Measurements from ENCODE around the gene ALDH4A1.
"Not testable (repeated sequence)": the region's sequence is repeated elsewhere in the genome, so short reads cannot be mapped to it uniquely, and the experiment has no call there.

ALDH4A1 gene

DNA sequence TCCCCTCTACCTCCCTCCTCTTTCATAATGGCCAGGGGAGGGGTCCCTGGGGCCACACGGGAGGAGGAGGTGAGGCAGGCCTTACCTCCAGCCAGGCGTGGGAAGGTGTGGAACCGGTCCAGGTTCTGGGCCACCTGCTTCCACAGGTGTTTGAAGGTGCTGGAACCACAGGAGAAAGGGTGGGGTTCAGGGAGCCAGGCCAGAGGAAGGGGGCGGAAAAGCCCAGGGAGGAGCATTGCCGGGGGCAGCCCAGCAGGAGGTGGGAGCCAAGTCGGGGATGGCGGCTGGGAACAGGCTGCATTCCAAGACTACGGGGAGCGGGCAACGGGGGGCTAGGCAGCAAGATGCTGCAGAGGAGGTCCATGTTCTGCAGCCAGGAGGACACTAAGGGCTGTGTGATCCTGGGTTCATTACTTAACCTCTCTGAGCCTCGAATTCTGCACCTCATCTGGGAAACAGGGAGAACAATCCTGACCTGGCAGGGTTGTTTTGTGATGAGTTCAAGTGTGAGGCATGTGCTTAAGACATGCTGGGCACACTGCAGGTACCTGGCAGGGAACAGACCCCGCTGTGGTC is 23.1 kb downstream of the ALDH4A1 start:
- DNase-seq (ENCODE audit: low read depth in 3 of 3), result no peak

DNA sequence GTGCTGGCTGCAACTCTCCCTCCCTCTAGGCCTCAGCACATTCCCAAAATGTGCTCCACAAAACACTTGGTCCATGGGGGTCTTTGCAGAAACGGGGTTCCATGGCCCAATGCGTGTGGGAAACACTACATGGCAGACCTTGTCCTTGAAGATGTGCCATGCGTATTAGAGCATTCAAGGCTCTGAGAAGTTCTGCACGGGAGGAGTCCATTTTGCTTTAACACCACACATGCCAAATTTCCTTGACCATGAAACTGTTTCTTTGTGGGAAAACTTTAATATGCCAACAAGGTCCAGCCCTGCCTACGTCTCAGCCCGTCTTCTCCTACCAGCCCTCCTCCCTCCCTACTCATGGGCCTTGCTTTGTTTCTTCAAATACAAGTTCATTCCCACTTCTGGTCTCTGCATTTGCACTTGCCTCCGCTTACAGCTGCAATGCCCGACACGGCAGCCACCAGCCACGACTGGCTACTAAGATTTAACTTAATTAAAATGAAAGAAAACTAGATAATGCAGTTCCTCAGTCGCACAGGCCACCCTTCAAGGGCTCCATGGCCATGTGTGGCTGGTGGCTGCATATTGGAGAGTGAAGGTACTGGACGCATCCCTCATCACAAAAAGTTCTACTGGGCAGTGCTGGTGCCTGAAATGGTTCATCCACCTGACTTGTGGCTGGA is 23.7 kb downstream of the ALDH4A1 start:
- DNase-seq (ENCODE audit: low read depth in 3 of 3), result no peak

DNA sequence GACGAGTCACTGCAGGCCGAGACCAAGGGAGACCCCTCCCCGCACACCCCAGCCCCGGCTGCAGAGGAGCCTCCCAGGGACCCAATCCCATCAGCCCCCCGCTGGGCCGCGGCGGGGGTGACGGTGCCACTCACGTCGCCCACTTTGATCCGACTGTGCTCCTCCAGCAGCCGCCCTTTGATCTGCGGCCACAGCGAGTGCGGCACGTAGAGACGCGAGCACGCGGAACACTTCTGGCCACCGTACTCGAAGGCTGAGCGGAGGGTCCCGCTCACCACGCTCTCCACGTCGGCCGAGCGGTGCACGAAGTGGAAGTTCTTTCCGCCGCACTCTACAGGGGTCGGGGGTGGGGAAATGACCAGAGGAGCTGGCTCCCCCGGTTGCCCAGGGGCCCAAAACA is 25.1 kb downstream of the ALDH4A1 start:
- no peak for DNase-seq (ENCODE audit: low read depth in 3 of 3)

DNA sequence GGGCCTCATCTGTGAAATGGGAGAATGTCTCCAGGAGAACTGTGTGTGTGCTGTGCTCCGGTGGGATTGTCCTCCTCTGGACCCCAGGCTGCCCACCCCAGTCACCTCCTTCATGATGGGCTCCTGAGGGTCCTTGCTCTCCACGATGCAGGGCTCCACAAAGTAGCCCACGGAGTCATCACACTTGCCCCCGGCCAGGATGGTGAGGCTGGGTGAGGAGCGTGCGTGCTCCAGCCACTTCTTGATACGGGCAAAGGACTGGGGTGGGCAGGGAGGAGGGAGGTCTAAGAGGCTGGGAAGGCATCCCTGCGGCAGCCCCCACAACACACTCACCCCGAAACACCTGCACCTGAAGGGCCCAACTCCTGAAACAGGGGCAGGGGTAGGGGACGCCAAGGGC is 26.1 kb downstream of the ALDH4A1 start:
- no peak for DNase-seq (ENCODE audit: low read depth in 3 of 3)

DNA sequence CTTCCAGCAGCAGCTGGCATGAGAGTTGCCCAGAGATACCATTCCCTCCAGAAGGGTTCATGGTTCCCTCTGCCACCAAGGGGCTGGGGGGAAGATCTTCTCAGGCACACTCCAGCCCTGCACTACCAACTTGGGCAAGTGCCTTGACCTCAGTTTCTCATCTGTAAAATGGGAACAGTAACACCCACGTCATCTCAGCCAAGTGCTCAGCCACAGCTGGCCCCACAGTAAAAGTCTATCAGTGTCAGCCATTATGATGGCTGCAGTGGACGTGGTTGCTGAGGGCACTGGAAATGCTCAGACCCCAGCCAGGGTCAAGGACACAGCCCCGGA is 26.6 kb downstream of the ALDH4A1 start:
- DNase-seq (ENCODE audit: low read depth in 3 of 3), result no peak

DNA sequence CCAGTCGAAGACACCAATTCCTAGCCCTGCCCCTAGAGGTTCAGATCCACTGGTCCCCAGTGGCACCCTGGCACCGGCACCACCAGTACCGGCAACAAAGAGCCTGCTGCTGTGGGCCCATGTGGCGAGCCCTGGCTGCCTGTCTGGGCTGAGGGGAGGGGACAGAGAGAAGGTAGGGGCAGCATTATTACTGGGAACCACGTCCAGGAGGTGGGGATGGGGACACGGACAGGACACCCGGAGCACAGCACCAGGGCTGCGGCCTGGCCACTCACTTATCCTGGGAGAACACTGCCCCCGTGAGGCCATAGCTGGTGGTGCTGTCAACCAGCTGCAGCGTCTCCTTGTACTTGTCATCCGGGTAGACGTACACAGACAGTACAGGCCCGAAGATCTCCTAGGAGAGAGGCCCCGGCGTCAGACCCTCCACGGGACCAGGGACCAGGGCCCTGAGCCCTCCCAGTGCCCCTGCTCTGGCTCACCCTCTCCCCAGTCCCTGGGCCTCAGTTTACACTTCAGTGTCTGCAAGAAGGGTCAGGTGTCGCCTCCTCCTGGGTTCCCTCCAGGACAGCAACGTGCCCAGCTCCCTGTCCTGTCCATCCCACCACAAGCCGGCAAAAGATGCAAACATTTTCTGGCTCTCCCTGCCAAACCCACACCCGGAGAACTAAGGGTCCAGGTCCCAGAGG is 27.1 kb downstream of the ALDH4A1 start:
- DNase-seq (ENCODE audit: low read depth in 3 of 3), result peak; percentile 44 to 78 (median 47)

DNA sequence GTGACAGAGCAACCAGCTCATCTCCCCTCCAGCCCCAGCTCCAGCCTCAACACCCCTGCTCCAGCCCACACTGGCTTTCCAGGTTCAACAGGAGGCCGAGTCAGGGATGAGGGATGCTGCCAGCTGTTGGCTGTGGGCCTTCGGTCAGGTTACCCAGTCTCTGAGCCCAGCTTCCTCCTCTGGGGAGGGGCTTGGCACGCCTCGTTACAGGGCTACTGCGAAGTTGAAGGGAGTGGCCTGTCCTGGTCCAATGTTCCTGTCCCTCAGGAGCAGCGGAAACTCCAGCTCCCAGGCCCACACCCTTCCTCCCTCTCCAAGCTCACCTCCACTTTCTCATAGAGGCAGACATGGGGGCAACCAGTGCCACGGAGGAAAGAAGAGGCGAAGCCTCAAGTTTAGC is 27.8 kb downstream of the ALDH4A1 start:
- no peak for DNase-seq (ENCODE audit: low read depth in 3 of 3)

DNA sequence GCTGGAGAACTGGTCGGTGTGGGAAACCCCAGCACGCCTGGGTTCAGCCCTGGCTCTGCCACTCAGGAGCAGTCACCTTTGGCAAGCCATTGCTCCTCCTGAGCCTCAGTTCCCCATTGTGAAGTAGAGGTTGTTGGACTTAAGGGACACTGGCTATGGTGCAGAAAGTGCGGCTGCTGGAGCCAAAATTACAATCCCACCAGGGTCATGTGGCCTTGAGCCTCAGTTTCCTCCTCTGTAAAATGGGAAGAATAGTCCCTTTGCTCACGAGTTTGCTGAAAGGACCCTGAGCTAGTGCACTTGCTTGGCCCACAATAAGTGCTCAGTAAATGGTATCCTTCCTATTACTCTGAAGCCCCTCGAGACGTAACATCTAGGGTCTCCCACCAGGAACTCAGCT is 28.3 kb downstream of the ALDH4A1 start:
- DNase-seq (ENCODE audit: low read depth in 3 of 3), result no peak

DNA sequence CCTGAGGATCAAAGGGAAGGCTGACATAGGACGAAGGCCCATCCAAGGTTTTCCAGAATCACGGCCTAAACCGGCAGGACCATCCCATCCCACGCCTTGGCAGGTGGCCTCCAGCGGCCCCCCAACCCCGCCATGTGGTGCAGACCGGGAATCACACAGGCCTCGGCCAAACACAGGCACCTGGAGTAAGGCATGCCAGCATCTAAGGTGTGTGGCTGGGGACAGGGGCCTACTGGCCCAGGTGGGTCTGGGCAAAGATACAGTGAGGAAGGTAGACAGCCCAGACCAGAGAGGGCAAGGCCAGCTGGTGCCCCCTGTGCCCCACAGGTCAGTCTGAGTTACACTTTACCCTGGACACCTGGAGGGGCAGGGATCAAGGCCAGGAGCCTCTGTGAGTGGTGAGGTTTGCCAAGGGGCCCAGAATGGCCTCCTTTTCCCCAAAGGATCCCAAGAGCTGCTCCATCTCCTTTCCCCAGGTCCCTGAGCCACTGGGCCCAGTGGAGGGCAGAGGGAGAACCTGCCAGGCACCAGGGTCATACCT is 30.2 kb downstream of the ALDH4A1 start:
- DNase-seq (ENCODE audit: low read depth in 3 of 3), result no peak

DNA sequence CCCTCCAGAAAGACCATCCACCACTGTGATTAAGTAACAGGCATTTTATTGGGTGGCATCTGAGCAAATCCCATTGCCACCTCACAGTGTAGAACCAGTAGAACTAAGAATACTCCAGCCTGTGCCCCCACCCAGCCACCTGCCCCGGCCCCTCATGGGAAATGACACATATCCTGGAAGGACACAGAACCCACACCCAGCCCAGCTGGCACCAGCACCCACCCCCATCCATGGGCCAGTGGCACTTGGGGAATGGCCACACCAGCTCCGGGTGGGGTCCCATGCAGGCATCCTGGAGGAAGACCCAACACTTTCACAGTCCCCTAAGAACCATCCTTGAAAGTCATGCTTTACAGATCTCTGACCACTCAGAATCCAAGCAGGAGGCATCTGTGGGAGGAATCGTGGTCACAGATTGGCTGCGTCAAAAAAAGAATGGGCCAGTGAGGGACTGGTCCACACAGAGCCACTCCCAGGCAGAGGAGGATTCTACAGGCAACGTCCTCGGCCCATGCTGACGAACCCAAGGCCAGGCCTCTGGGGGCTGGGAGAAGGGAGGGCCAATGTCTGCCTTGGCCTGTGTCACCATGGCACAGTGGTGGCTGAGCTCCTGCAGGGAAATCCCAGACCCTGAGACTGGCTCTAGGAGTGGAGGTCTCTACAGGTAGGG is 30.8 kb downstream of the ALDH4A1 start:
- DNase-seq (ENCODE audit: low read depth in 3 of 3), result no peak

DNA sequence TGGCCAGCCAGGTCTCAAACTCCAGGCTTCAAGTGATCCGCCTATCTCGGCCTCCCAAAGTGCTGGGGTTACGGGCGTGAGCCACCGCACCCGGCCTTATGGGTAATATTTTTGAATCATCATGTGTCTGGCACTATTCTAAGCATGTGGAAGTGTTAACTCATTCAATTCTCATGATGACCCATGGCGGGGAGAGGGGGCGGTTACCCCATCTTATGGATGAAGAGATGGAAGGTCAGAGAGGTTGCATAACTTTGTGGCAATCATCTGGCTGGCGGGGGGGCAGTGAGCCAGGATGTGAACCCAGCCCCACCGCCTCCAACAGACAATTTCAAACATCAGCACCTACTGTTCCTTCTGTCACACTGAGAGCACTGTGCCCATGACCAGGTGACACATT is 31.4 kb downstream of the ALDH4A1 start:
- DNase-seq (ENCODE audit: low read depth in 3 of 3), result no peak

DNA sequence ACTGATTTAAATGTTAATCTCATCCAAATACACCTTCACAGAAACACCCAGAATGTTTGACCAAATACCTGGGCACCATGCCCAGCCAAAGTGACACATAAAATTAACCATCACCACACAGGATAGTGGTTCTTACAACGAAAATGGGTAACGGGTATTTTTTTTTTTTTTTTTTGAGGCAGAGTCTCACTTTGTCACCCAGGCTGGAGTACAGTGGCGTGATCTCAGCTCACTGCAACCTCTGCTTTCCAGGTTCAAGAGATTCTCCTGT is 31.8 kb downstream of the ALDH4A1 start:
- not testable (repeated sequence) for DNase-seq (ENCODE audit: low read depth in 3 of 3)

DNA sequence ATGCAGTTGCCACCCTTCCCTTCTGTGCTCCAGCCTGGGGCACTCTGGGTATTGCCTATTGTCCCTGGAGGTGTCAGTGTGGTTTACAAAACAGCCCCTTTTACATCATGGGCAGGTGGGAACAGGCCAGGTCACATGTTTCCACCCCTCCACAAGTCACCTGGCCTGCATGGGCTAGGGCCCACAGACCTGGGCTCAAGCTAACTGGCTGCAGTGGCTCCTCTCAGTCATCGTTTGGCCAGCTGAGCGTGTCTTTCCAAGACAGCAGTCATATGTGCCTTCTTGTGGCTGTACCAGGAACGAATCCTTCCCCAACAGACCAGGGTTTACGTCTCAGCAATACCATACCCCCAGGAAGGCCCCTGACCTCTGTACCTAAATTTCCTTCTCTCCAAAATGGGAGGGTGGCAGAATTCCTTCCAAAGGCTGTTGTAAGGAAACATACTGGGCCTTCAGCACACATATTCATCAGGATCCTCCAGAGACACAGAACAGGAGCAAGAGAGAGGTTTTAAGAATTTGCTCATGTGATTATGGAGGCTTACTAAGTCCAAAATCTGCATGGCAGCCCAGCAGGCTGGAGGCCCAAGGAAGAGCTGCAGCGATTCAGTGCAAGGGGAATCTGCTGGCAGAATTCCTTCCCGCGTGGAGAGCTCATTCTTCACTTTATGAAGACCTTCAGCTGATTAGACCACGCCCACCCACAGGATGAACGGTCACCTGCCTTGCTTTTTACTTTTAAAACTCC is 32.3 kb downstream of the ALDH4A1 start:
- no peak for DNase-seq (ENCODE audit: low read depth in 3 of 3)

DNA sequence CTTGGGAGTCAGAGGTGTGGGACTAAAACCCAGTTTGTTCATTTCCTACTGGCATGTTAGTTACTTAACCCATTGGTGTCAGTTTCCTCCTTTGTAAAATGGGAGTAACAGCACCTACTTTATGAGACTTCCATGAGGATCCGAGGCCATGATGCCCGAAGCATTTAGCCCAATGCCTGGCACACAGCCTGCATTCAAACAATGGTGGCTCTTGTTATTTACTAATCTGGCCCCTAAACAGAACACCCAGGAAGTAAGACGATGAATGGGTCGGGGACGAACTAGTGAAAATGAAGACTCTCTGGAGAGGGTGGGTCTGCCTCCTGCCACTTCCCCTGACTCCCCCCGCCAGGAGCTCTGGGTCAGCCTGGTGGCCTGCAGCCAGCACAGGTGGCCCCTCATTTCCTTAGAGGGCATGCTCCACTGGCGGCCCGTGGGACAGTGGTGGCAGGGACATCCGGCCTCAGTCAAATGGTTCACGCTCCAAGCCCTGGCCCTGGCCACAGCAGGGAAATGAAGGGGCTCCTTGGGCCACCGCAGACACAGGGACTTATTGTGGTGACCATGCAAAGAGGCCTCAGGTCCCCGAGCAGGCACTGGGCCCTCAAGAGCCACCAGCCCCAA is 33.4 kb downstream of the ALDH4A1 start:
- DNase-seq (ENCODE audit: low read depth in 3 of 3), result no peak

DNA sequence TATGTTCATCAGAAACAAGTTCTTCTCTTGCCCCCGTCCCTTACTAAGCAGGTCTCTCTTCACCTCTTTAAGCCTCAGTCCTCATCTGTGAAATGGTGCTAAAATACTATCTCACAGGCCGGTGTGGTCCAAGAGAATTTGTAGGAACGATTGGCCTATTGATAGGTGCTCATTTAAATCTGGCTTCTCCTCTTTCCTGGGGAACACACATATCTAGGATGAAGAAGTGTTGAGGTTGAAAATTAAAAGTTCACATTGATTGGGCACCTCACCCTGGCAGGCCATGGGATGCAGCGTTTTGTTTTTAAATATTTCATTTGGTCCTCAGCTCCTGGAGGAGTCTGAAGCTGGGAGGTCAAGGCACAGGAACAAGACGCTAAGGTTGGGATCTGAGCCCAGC is 34.0 kb downstream of the ALDH4A1 start:
- DNase-seq (ENCODE audit: low read depth in 3 of 3), result no peak

DNA sequence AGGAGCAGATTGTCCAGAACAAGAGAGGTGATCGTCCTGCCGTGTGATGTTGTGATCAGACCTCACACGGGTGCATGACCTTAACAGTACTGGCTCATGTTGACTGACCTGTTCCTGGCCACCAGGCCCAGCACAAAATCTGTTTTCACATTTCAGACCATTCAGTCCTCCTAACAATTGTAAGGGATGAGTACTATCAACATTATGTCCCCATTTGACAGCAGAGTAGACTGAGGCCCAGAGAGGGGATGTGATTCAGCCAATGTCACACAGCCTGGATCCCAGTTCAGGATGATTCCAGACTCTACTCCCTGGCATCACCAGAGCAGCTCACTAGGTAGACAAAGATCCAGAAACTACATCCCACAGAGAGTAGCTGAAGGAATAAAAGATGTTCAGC is 35.5 kb downstream of the ALDH4A1 start:
- DNase-seq (ENCODE audit: low read depth in 3 of 3), result no peak

DNA sequence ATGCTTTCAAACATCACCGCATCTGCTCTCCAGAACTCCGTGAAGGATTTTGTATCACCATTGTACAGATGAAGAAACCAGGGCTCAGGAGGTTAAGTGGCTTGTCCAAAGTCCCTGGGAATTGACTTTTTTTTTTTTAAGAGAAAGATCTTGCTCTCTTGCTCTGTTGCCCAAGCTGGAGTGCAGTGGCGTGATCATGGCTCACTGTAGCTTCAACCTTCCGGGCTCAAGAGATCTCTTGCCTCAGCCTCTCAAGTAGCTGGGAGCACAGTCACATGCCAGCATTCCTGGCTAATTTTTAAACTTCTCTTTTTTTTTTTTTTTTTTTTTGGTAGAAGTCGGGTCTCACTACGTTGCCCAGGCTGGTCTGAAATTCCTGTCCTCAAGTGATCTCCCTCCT is 36.0 kb downstream of the ALDH4A1 start:
- DNase-seq (ENCODE audit: low read depth in 3 of 3), result no peak

DNA sequence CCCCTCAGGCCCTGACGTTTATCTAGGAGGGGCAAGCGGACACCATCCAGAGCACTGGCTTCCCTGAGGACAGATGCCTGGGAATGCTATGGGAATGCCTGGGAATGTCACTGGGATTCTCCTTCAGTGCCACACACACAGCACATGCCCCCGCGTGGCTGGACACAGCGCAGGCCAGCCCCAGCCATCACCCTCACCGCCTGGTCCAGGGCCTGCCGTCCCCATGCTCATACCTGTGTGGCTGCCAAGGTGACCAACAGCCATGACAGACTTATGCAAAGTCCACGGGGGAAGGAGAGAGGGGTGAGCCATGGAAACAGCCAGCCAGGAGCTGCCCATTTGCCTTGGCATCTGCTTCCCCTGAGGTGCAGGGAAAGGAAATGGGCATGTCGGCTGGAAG is 37.2 kb downstream of the ALDH4A1 start:
- DNase-seq (ENCODE audit: low read depth in 3 of 3), result no peak

DNA sequence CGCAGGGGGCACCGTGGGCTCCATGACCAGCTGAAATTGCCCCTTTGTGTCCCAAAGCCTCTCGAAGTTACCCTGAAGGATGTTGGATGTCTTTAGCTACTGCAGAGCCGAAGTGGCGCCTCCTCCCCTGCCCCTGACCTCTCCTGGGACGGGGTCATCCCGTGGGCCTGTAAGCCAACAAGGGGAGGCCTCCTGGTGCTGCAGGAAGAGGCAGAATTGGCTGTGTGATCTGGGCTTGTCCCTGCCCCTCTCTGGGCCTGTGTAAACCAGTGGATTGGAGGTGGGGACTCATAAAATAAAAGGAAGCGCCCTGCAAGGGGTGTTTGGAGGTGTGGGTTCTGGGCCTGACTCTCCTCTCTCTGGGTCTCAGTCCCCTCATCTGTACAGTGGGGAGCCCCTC is 40.8 kb downstream of the ALDH4A1 start:
- no peak for DNase-seq (ENCODE audit: low read depth in 3 of 3)

DNA sequence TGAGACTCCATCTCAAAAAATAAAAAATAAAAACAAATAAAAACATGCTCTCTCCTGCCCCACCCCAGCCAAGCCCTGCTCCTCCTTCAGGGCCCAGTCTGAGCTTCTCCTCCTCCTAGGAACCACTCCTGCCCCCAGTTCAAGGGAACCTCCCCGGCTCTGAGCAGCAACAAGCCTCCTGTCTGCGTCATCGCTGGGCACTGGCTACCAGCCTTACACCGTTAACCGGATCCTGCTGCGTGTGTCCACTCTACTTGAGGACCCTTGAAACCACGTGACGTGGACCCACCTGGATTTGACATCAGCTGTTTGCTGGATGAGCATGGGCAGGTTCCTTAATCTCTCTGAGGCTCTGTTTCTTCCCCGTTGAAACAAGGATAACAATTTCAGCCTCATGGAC is 41.3 kb downstream of the ALDH4A1 start:
- no peak for DNase-seq (ENCODE audit: low read depth in 3 of 3)

DNA sequence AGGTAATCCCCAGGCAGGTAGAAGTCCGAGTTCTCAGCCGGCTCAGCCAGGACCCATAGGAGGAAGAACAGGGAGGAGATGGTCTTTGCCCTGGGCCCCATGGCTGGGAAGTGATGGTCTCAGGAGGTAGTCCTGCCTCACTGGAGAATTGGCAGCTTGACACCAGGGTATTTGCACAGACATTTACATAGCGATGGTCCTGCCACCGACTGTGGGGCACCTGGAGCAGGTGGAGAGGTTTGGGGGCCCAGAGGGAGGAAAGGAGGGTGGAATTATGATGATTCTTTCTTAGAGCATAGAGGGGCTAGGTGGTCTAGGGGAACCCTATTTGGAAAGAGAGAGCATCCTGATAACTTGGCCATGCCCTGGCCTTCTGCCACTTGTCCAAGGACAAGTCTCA is 42.8 kb downstream of the ALDH4A1 start, which contains the start of gene TAS1R2:
Gene TAS1R2 (minus strand): TSS at position 101 of the 400 bp plus-strand sequence. CDS start 0 bp downstream, at position 101.
- DNase-seq (ENCODE audit: low read depth in 3 of 3), result no peak

Measured in stimulated activated CD4-positive, alpha-beta T cell treated with anti-CD3 and anti-CD28 coated beads, TNF-alpha, amount 100 ng/mL, for 24 hours (primary cell).